ENCODE measurements around the gene RNF4. TPM values are rescaled to one million over a fixed set of nuclear protein-coding genes. Genes with fewer than 3 reads are reported as not detected.
"Not testable (repeated sequence)": the region's sequence is repeated elsewhere in the genome, so short reads cannot be mapped to it uniquely, and the experiment has no call there.

The RNF4 gene
- total RNA-seq, 1 donor from 2014 or later = 52.7 TPM

DNA sequence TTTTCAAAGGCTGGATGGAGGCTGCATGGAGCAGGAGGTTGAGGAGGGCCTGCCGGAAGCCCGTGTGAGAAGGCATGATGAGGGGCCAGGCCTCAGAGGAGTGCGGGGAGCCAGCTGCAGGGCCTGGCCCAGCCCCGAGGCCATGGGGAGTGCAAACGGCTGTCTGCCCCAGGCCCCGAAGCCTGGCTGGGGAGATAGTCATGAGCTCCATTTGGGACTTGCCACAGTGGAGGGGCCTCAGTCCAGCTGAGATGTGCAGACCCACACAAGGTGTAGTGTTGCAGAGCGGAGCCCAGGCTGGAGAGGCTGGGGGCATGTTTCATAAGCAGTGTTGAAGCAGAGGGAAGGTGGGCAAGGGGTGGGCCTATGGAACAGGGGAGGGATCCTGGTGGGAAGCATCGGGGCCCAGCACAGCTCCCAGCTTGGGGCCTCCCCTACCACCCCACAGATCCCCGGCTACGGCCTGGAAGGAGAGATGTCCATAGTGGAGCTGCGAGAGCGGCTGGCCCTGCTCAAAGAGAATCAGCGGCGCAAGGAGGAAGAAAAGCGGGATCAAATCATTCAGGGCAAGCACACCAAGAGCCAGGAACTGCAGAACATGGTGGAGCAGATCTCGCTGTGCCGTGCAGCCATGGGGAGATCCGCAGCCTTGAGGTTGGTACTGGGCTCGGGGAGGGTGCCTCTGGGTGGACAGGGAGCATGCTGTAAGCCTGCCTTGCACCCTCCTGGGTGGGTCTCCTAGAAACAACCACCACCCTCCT, 9.1 kb upstream of the RNF4 start:
- Histone ChIP-seq H3K27me3 (ENCODE audit: control insufficient read depth, insufficient read depth, low read length) (no peaks in the 10 kb centered on the region), H3K4me3 (ENCODE audit: low read depth, low read length) (no peak overlapping the region), H3K36me3 (ENCODE audit: control insufficient read depth, insufficient read depth, low read length) (no peaks in the 10 kb centered on the region)
- peak; percentile 7 for FAIRE-seq
- TF ChIP-seq, protein P1, sequence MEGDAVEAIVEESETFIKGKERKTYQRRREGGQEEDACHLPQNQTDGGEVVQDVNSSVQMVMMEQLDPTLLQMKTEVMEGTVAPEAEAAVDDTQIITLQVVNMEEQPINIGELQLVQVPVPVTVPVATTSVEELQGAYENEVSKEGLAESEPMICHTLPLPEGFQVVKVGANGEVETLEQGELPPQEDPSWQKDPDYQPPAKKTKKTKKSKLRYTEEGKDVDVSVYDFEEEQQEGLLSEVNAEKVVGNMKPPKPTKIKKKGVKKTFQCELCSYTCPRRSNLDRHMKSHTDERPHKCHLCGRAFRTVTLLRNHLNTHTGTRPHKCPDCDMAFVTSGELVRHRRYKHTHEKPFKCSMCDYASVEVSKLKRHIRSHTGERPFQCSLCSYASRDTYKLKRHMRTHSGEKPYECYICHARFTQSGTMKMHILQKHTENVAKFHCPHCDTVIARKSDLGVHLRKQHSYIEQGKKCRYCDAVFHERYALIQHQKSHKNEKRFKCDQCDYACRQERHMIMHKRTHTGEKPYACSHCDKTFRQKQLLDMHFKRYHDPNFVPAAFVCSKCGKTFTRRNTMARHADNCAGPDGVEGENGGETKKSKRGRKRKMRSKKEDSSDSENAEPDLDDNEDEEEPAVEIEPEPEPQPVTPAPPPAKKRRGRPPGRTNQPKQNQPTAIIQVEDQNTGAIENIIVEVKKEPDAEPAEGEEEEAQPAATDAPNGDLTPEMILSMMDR (IDR thresholded peaks at IDR 0.05; ENCODE audit: insufficient read depth, low read length, severe bottlenecking) = no peak
- no peak for DNase-seq (ENCODE audit: low read depth)

DNA sequence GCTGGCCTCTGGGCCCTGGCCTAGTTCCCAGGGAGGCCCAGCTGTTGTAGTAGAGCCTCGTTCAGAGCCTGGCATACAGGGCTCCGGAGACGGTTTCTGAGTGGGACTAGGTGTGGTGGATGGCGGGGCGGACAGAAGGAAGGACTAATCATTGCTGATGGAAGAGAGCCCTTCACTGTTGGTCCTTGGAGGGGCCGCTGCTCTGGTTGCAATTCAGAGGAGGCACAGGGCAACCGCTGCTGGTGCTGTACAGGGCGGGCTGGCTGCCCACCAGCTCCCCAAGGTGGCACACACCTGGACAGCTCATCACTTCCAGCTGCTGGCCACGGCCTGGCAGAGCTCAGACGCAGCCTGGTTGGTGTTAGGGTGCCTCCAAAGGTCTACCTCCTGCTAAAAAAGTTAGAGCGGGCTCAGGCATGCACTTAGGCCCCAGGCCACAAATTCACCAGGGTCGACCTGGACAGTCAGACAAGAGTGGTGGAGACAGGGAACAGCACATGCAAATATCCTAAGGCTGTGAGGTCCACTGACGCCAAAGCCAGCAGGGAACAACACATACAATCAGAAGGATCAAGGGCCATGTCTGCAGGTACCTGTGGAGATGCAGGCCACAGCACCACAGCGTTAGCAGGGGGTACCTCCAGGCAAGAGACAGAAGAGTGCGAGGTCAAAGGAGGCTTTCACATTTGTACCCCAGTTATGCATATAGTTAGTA, 7.5 kb upstream of the RNF4 start:
- Histone ChIP-seq H3K27me3 (ENCODE audit: control insufficient read depth, insufficient read depth, low read length) (no peaks in the 10 kb centered on the region), H3K36me3 (ENCODE audit: control insufficient read depth, insufficient read depth, low read length) (no peaks in the 10 kb centered on the region), H3K4me3 (ENCODE audit: low read depth, low read length) (no peak overlapping the region)
- TF ChIP-seq, protein P1 (IDR thresholded peaks at IDR 0.05; ENCODE audit: insufficient read depth, low read length, severe bottlenecking) = no peak
- no peak for FAIRE-seq
- no peak for DNase-seq (ENCODE audit: low read depth)

DNA sequence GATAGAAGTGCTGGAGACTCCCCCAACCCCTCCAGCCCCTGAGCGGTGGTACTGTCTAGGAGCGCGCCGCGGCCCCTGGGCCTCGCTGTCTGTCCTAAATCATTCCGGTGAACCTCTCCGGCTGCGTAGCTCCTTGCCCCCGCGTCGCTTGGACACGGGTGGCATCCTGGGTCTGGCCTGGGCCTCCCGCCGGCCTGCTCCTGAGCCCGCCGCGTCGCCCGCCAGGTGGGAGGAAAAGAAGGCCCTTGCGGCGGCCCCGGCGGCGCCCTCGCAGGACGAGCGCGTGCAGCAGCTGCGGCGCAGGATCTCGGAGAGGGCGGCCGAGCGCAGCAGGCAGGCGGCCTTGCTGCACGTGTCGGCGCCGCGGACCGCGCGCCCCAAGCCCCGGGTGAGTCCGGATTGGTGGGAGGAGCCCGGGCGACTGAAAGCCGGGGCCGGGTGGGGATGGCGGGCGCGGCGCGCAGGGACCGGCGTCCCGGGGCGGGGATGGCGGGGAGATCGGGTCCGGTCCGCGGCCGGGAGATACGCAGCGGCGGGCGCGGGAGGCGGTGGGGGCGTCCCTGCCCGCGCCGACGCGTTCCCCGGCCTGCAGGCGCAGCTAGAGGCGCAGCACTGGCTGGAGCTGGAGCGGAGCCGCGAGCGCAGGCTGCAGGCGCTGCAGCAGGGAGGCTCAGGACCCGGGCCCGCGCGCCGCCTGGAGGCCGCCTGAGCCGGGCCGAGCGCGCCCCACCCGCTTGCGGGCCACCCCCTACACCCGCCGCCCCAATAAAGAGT, 6.5 kb upstream of the RNF4 start:
- H3K27me3 ChIP-seq (ENCODE audit: control insufficient read depth, insufficient read depth, low read length) = no peaks in the 10 kb centered on the region
- FAIRE-seq (no peak), DNase-seq (ENCODE audit: low read depth) (peak; percentile 32)
- TF ChIP-seq, protein P1 (IDR thresholded peaks at IDR 0.05; ENCODE audit: insufficient read depth, low read length, severe bottlenecking) = peak; percentile 37
- H3K4me3 ChIP-seq (ENCODE audit: low read depth, low read length) = peak overlapping the region; percentile 34
- H3K36me3 ChIP-seq (ENCODE audit: control insufficient read depth, insufficient read depth, low read length) = no peaks in the 10 kb centered on the region

DNA sequence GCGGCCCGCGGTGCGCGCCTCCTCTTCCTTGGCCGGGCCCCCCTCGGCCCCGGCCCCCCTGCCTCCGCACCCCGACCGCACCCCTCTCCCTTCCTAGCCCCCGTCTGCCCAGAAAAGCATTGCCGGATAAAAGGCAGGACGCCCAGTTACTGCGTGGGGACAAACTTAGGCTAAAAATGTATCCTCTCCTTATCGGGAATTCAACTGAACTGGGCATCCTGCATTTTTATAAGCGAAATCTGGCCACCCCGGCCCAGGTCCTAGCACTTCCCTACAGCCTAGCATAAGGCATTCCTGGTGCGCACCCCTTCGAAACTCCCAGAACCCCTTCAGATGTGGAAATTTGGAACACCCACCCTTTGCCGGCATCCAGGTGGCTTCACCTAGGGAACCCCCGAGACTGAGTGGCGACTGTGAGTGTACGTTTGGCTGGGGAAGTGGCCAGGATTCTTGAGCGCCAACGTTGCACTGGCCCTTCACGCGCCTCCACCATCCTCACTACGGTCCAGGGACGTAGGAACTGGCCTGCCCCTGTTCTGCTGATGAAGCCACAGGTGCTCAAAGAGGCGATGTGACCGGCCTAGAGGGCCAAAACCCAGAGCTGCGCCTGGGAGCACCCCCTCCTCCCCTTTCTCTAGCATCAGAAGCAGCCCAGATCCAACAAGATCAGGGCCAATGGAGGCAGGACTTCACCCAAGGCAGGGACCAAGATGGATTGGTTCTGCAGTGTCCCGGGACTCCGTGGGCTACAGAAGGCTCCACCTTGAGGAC, 5.7 kb upstream of the RNF4 start:
- peak overlapping the region; percentile 34 for H3K4me3 ChIP-seq (ENCODE audit: low read depth, low read length)
- DNase-seq (ENCODE audit: low read depth) (no peak), FAIRE-seq (no peak)
- H3K27me3 ChIP-seq (ENCODE audit: control insufficient read depth, insufficient read depth, low read length) = no peaks in the 10 kb centered on the region
- TF ChIP-seq, protein P1 (IDR thresholded peaks at IDR 0.05; ENCODE audit: insufficient read depth, low read length, severe bottlenecking) = no peak
- H3K36me3 ChIP-seq (ENCODE audit: control insufficient read depth, insufficient read depth, low read length) = no peaks in the 10 kb centered on the region

DNA sequence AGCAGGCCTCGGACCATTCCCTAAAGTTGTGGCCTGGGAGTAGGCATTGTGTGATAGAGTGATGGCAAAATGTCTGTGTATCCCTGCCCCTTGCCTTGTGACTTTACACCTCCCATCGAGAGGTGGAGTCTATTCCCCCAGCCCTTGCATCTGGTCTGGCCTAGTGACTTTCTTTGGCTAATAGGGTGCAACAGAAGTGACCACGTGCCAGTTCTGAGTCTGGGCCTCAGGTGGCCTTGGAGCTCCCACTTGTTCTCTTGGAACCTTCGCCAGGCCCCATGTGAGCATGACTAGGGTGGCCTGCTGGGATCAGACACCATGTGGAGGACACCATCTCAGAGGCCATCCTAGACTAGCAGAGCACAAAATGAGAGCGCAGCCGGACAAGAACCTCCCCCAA, 3.9 kb upstream of the RNF4 start:
- no peak for FAIRE-seq
- Histone ChIP-seq H3K4me3 (ENCODE audit: low read depth, low read length) (no peak overlapping the region), H3K27me3 (ENCODE audit: control insufficient read depth, insufficient read depth, low read length) (no peaks in the 10 kb centered on the region), H3K36me3 (ENCODE audit: control insufficient read depth, insufficient read depth, low read length) (no peaks in the 10 kb centered on the region)
- TF ChIP-seq, protein P1 (IDR thresholded peaks at IDR 0.05; ENCODE audit: insufficient read depth, low read length, severe bottlenecking) = no peak
- DNase-seq (ENCODE audit: low read depth) = no peak

DNA sequence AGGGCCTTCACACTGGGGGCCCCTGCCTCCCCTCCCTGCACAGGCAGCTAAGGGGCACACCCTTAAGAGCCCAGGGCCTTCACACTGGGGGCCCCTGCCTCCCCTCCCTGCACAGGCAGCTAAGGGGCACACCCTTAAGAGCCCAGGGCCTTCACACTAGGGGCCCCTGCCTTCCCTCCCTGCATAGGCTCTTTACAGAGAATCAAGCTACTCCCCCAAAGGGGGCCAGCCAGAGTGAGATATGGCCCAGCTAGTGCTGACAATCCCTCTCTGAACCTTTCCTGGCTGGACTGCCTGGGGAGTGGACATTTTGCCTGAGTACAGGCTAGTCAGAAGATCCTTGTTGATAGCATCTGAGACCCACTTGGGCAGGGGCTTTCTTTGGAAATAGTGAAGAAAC, 3.4 kb upstream of the RNF4 start:
- not testable (repeated sequence) for H3K4me3 ChIP-seq (ENCODE audit: low read depth, low read length); H3K36me3 ChIP-seq (ENCODE audit: control insufficient read depth, insufficient read depth, low read length); H3K27me3 ChIP-seq (ENCODE audit: control insufficient read depth, insufficient read depth, low read length); FAIRE-seq; DNase-seq (ENCODE audit: low read depth)

Measured in bronchial epithelial cell (primary cell).